Mammary microvascular endothelial cell (primary cell): ENCODE results near the gene LYPD4. TPM values are rescaled to one million over a fixed set of nuclear protein-coding genes. Genes with fewer than 3 reads are reported as not detected.

ENCODE experiments used
- total RNA-seq: library from RNA; depleted of rRNA; stranded (reverse); fragments of >200 nt; gene quantifications from 2 replicates; pipeline ENCODE4 v1.2.3, GENCODE V29; 2015

Gene LYPD4
- not detected in 2 replicates for total RNA-seq

GRCh38 chr19:41844601-41845000 is at the start of gene LYPD4:
LYPD4 (minus strand) TSS chr19:41844683; CDS start chr19:41839285, 5,398 bp downstream.

DNA sequence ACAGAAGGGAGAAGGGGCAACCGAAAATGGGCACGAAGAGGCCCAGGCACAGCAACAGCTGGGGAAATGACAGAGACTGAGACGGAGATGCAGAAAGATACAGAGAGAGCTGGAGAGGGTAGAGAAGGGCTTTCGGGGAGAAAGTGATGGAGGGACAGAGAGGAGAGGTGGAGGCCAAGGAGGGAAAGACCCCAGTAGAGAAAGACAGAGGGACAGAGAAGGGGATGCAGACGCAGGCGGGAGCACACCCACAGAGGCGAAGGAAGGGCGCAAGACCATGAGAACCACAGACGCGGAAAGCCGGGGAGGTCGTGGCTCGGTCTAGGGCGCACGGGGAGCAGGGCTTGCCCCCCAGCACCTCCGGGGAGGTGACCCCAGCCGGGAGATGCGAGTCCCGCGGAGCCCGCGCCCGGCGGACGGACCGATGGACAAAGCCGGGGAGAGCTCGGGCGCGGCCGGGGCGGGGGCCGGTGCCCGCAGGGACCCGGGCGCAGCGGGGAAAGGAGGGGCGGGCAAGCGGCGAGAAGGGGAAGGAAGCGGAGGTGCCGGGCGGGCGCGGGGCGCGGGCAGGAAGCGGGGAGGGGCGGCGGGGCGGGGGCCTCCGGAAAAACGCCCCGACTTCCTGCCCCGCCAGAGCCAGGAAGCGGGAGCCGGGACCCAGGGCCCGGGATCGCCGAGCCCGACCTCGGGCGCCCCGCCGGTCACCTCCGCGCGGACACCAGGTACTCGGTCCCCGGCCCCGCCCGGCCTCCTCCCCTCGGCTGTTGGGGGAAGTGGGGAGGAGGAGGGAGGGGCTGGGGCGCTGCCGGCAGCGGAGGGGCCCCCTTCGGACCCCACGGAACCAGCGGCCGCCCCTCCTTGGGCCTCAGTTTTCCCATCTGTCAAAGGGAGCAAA is 38.3 kb upstream of the LYPD4 start, which contains the start of gene ARHGEF1:
ARHGEF1 (plus strand) TSS at position 617 of the 895 bp plus-strand sequence. CDS start 4,899 bp downstream, outside the sequence.

DNA sequence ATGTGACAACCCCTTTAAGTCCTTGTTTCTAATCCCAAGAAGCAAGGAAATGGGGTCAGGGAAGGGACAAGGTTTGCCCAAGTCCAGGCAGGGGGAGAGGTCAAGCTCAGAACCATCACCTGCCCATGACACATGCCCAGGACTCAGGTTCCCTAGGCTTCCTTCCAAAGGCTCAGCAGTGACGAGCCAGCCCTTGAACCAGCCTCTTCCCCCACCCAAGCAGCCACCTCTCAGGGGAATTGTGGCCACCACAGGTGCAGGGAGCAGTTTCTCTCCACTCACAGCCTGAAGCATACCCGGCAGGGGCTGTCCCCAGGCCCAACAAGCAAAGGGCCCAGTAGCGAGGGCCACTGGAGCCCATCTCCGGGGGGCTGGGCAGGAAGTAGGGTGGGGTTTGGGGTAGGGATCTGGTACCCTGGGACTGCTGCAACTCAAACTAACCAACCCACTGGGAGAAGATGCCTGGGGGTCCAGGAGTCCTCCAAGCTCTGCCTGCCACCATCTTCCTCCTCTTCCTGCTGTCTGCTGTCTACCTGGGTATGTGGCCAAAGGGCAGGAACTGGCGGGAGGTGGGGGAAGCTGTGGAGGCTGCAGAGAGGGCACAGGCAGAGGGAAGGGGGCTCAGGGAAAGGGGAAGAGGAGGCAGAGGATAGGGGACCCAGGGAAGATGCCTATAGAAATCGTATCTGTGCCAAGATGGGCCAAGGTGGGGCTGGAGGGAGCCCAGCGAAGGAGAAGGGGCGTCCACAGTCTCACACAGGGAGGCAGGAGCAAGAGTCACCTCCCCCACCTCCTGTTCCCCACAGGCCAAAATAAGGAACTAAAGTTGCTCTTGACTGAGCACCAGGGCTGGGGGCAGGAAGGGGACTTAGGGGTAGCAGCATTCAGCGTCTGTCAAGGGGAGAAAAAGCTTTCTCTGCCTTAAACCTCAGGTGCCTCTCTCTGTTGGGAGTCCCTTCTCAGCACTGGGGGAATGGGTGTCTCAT is 32.7 kb upstream of the LYPD4 start, which contains the start of gene CD79A:
CD79A (plus strand) TSS at position 433 of the 986 bp plus-strand sequence; CDS start at position 459, 26 bp downstream.

DNA sequence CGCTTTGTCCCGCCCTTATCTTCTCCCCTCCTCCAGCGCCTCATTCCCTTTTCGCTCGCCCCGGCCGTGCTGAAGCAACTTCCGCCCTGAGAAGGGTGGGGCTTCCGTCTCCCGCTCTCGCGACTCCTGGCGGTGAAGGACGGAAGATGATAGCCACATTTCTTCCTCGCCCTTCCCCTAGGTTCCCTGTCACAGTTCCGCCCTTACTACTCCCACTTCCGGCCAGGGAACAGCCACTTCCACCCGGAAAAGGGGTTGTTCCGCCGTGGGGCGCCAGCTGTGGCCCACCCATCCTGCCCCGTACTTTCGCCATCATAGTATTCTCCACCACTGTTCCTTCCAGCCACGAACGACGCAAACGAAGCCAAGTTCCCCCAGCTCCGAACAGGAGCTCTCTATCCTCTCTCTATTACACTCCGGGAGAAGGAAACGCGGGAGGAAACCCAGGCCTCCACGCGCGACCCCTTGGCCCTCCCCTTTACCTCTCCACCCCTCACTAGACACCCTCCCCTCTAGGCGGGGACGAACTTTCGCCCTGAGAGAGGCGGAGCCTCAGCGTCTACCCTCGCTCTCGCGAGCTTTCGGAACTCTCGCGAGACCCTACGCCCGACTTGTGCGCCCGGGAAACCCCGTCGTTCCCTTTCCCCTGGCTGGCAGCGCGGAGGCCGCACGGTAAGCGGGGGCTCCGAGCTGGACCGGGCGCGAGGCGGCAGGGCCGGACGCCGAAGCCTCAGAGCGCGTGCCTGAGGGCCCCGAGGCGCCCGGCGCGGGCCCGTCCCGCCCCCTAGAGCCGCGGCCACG is 15.3 kb upstream of the LYPD4 start, which contains the start of gene RPS19:
RPS19 (plus strand) TSS at position 638 of the 801 bp plus-strand sequence. CDS start 520 bp downstream, outside the sequence.

GRCh38 chr19:41845001-41845050 is 343 bp upstream of the LYPD4 start, which contains the start of gene DMRTC2:
DMRTC2 (plus strand) TSS chr19:41845042; CDS start chr19:41847429, 2,387 bp downstream.

DNA sequence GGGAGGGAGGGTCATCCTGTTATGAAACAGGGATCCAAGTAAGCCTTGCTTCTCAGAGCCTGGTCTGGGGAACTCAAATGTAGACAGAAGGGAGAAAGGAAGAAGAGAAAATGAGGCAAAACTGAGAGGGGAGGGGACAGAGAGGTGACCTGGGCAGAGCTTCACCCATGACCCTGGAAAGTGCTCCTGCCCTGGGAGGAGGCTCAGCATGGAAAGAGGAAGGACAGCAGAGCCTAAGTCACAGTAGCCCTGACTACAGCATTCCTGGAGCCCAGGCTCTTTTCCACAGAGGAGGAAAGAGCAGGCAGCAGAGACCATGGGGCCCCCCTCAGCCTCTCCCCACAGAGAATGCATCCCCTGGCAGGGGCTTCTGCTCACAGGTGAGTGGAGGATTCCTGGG is 48.1 kb downstream of the LYPD4 start, which contains the start of gene CEACAM3:
CEACAM3 (plus strand) TSS at position 226 of the 400 bp plus-strand sequence; CDS start at position 317, 91 bp downstream.

Other genes with a start within 250 kb of the LYPD4 start
- not detected in 2 replicates for gene CEACAM4, start 217.6 kb downstream of the LYPD4 start, total RNA-seq
- not detected in 2 replicates for gene CEACAM7, start 156.4 kb downstream of the LYPD4 start, total RNA-seq
- gene CEACAM5, start 136.1 kb downstream of the LYPD4 start, total RNA-seq, result not detected in 2 replicates
- not detected in 2 replicates for gene CEACAM6, start 89.2 kb downstream of the LYPD4 start, total RNA-seq
- not detected in 2 replicates for gene CEACAM3, start 48.1 kb downstream of the LYPD4 start, total RNA-seq
- not detected in 2 replicates for gene DMRTC2, start 359 bp upstream of the LYPD4 start, total RNA-seq
- gene RPS19, start 15.6 kb upstream of the LYPD4 start, total RNA-seq, result 1,340 and 1,492 TPM in 2 replicates
- 0.10 and 0.47 TPM in 2 replicates for gene CD79A, start 32.6 kb upstream of the LYPD4 start, total RNA-seq
- 82.4 and 89.8 TPM in 2 replicates for gene ARHGEF1, start 38.5 kb upstream of the LYPD4 start, total RNA-seq
- not detected in 2 replicates for gene ERFL, start 83.8 kb upstream of the LYPD4 start, total RNA-seq
- gene RABAC1, start 114.6 kb upstream of the LYPD4 start, total RNA-seq, result 142 and 147 TPM in 2 replicates
- gene ATP1A3, start 149.5 kb upstream of the LYPD4 start, total RNA-seq, result not detected in 2 replicates
- not detected in 2 replicates for gene GRIK5, start 225.5 kb upstream of the LYPD4 start, total RNA-seq
- 14.5 and 17.2 TPM in 2 replicates for gene ZNF574, start 231.5 kb upstream of the LYPD4 start, total RNA-seq